SK-MEL-5 (cell line): ENCODE data around the gene EFHD2. TPM values are rescaled to one million over a fixed set of nuclear protein-coding genes. Genes with fewer than 3 reads are reported as not detected.

Experiments used
- total RNA-seq: library from RNA; depleted of rRNA; stranded (reverse); fragments of >200 nt; shearing (Covaris generic); gene quantifications from 2 replicates; pipeline ENCODE4 v1.2.3, GENCODE V29; 2014; rRNA removed

Gene EFHD2
- total RNA-seq, 1 experiment from 2014 or later = 35.3 TPM

Other genes starting within 250 kb of the EFHD2 start
- gene FHAD1, start 162.7 kb upstream of the EFHD2 start, total RNA-seq = 0.16 and 0.42 TPM in 2 replicates
- not detected in 2 replicates for gene CTRC, start 28.6 kb downstream of the EFHD2 start, total RNA-seq
- gene CELA2A, start 46.8 kb downstream of the EFHD2 start, total RNA-seq = not detected in 2 replicates
- not detected in 2 replicates for gene CELA2B, start 66.2 kb downstream of the EFHD2 start, total RNA-seq
- gene CASP9, start 114.3 kb downstream of the EFHD2 start, total RNA-seq = 14.7 and 17.1 TPM in 2 replicates
- gene DNAJC16, start 117.0 kb downstream of the EFHD2 start, total RNA-seq = 11.5 and 15.1 TPM in 2 replicates
- gene AGMAT, start 175.2 kb downstream of the EFHD2 start, total RNA-seq = 0.05 TPM in 1 of 2 replicates, not detected in the other
- 18.6 and 18.8 TPM in 2 replicates for gene DDI2, start 207.6 kb downstream of the EFHD2 start, total RNA-seq